ENCODE data around the gene C2orf92.

Gene C2orf92

DNA sequence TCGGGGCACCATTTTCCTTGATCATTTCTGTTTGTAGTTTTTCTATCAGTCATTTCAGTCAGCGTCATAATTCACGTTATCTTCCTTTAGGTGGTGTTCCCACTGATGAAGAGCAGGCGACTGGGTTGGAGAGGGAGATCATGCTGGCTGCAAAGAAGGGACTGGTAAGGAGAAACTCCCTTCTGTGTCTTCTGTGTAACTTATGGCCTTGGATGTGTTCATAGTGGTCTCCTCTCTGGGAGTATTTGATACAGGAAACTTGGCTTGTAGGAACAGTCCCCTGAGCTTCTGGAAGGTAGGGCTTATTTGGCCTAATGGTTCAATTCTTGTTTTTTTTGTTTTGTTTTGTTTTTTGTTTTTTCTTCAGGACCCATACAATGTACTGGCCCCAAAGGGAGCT is 22.5 kb upstream of the C2orf92 start:
- DNase-seq, result no peak
- Histone ChIP-seq H3K27ac (ENCODE audit: low read length) (no peak overlapping the region), H2AFZ (ENCODE audit: low read depth, low read length) (no peak overlapping the region), H3K9me3 (ENCODE audit: insufficient read depth, low read length, severe bottlenecking) (no peaks in the 10 kb centered on the region), H3K36me3 (ENCODE audit: insufficient read depth, low read length) (peaks cover 32% of the 10 kb centered on the region), H3K27me3 (ENCODE audit: insufficient read depth, low read length, poor library complexity) (no peaks in the 10 kb centered on the region), H3K4me3 (ENCODE audit: low read depth in 1 of 2, low read length in 2 of 2) (peak overlapping the region; percentile 71 to 83; a peak in 3 of 4 replicates), H3K9ac (ENCODE audit: low read depth, low read length) (peak overlapping the region; percentile 89), H3K79me2 (ENCODE audit: insufficient read depth, low read length) (peaks cover 23% of the 10 kb centered on the region), H3K4me2 (ENCODE audit: insufficient read depth, low read length) (peak overlapping the region; percentile 75), H3K4me1 (ENCODE audit: insufficient read depth, low read length) (peaks cover 27% of the 10 kb centered on the region), H4K20me1 (ENCODE audit: insufficient read depth, low read length) (peaks cover 4% of the 10 kb centered on the region; the same call in 1 of the 2 replicates)
- TF ChIP-seq, protein P1, sequence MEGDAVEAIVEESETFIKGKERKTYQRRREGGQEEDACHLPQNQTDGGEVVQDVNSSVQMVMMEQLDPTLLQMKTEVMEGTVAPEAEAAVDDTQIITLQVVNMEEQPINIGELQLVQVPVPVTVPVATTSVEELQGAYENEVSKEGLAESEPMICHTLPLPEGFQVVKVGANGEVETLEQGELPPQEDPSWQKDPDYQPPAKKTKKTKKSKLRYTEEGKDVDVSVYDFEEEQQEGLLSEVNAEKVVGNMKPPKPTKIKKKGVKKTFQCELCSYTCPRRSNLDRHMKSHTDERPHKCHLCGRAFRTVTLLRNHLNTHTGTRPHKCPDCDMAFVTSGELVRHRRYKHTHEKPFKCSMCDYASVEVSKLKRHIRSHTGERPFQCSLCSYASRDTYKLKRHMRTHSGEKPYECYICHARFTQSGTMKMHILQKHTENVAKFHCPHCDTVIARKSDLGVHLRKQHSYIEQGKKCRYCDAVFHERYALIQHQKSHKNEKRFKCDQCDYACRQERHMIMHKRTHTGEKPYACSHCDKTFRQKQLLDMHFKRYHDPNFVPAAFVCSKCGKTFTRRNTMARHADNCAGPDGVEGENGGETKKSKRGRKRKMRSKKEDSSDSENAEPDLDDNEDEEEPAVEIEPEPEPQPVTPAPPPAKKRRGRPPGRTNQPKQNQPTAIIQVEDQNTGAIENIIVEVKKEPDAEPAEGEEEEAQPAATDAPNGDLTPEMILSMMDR (IDR thresholded peaks at IDR 0.05; ENCODE audit: borderline replicate concordance, extremely low read depth, low read length, poor library complexity, severe bottlenecking), result no peak
- TF ChIP-seq EZH2 (IDR thresholded peaks at IDR 0.05; ENCODE audit: borderline replicate concordance, low read depth, low read length, severe bottlenecking), result no peak
- no peak for ATAC-seq (ENCODE audit: insufficient read depth, low read depth)

DNA sequence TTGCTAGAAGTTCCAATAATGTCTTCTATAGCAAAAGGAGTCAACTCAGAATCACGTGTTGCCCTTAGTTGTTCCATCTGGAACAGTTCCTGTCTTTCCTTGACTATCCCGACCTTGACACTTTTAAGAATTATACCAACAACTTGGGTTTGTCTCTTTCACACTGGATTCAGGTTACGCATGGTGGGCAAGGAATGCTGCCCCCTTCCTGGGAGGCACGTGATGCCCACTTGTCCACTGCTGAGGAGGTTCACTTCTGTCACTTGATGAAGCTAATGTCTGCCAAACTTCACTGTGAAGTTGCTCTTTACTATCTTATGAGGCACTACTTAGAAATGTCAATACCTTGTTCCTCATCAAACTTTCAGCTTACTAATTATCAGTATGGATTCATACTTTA is 18.4 kb upstream of the C2orf92 start:
- H3K79me2 ChIP-seq (ENCODE audit: insufficient read depth, low read length), result peaks cover 17% of the 10 kb centered on the region
- no peak overlapping the region for H3K4me3 ChIP-seq (ENCODE audit: low read depth in 1 of 2, low read length in 2 of 2)
- ATAC-seq (ENCODE audit: insufficient read depth, low read depth) (no peak), DNase-seq (no peak)
- no peak overlapping the region for H3K27ac ChIP-seq (ENCODE audit: low read length)
- H2AFZ ChIP-seq (ENCODE audit: low read depth, low read length), result no peak overlapping the region
- H3K36me3 ChIP-seq (ENCODE audit: insufficient read depth, low read length), result peaks cover 44% of the 10 kb centered on the region
- no peaks in the 10 kb centered on the region for H3K27me3 ChIP-seq (ENCODE audit: insufficient read depth, low read length, poor library complexity)
- H3K9ac ChIP-seq (ENCODE audit: low read depth, low read length), result no peak overlapping the region
- H3K4me2 ChIP-seq (ENCODE audit: insufficient read depth, low read length), result no peak overlapping the region
- H3K4me1 ChIP-seq (ENCODE audit: insufficient read depth, low read length), result peaks cover 17% of the 10 kb centered on the region
- H4K20me1 ChIP-seq (ENCODE audit: insufficient read depth, low read length), result peaks cover 6% of the 10 kb centered on the region
- TF ChIP-seq, protein P1 (IDR thresholded peaks at IDR 0.05; ENCODE audit: borderline replicate concordance, extremely low read depth, low read length, poor library complexity, severe bottlenecking), result no peak
- TF ChIP-seq EZH2 (IDR thresholded peaks at IDR 0.05; ENCODE audit: borderline replicate concordance, low read depth, low read length, severe bottlenecking), result no peak
- no peaks in the 10 kb centered on the region for H3K9me3 ChIP-seq (ENCODE audit: insufficient read depth, low read length, severe bottlenecking)

DNA sequence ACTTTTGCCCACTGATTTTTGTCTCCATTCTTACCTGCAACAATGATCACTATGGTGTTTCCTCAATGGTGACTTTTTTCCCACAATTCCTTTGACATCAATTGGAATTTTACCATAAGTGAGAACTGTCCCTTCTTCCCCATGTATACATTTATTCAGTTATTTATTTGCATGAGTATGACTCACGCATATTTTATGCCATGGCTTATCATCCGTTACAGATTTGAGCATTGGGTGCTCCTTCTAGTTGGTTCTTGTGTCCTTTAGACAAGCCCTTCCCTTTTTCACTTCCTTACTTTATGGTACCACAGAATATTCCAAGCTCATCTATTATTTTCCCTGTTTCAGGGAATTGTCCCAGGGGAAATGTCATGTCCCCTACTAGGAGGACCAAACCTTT is 16.0 kb upstream of the C2orf92 start:
- H3K79me2 ChIP-seq (ENCODE audit: insufficient read depth, low read length), result no peaks in the 10 kb centered on the region
- no peak overlapping the region for H3K27ac ChIP-seq (ENCODE audit: low read length)
- TF ChIP-seq, protein P1 (IDR thresholded peaks at IDR 0.05; ENCODE audit: borderline replicate concordance, extremely low read depth, low read length, poor library complexity, severe bottlenecking), result no peak
- TF ChIP-seq EZH2 (IDR thresholded peaks at IDR 0.05; ENCODE audit: borderline replicate concordance, low read depth, low read length, severe bottlenecking), result no peak
- H3K4me2 ChIP-seq (ENCODE audit: insufficient read depth, low read length), result no peak overlapping the region
- H3K36me3 ChIP-seq (ENCODE audit: insufficient read depth, low read length), result peaks cover 50% of the 10 kb centered on the region
- no peaks in the 10 kb centered on the region for H3K9me3 ChIP-seq (ENCODE audit: insufficient read depth, low read length, severe bottlenecking)
- no peaks in the 10 kb centered on the region for H3K27me3 ChIP-seq (ENCODE audit: insufficient read depth, low read length, poor library complexity)
- no peaks in the 10 kb centered on the region for H3K4me1 ChIP-seq (ENCODE audit: insufficient read depth, low read length)
- ATAC-seq (ENCODE audit: insufficient read depth, low read depth) (no peak), DNase-seq (no peak)
- no peak overlapping the region for H3K4me3 ChIP-seq (ENCODE audit: low read depth in 1 of 2, low read length in 2 of 2)
- no peak overlapping the region for H3K9ac ChIP-seq (ENCODE audit: low read depth, low read length)
- H4K20me1 ChIP-seq (ENCODE audit: insufficient read depth, low read length), result peaks cover 11% of the 10 kb centered on the region; the same call in 1 of the 2 replicates
- no peak overlapping the region for H2AFZ ChIP-seq (ENCODE audit: low read depth, low read length)

DNA sequence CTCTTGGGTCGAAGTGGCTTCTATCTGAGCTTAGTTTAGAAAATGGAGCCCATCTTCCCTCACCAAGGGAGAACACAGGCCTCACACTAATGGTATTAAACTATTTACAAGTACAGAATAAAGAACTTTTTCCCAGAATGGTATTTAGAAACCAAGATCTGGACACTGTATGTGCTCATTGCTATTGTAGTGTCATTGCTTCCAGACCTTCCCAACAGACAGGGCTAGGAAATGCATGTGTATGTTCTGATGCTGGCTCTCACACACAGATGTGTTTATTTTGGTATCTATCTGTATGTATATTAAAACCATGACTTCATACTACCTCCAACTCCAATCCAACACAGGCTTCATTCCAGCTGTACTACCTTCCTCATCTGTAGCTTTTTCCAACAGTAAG is 15.6 kb upstream of the C2orf92 start:
- no peak overlapping the region for H3K4me3 ChIP-seq (ENCODE audit: low read depth in 1 of 2, low read length in 2 of 2)
- no peaks in the 10 kb centered on the region for H3K79me2 ChIP-seq (ENCODE audit: insufficient read depth, low read length)
- H3K9ac ChIP-seq (ENCODE audit: low read depth, low read length), result no peak overlapping the region
- peaks cover 15% of the 10 kb centered on the region; the same call in 1 of the 2 replicates for H4K20me1 ChIP-seq (ENCODE audit: insufficient read depth, low read length)
- no peak overlapping the region for H2AFZ ChIP-seq (ENCODE audit: low read depth, low read length)
- H3K9me3 ChIP-seq (ENCODE audit: insufficient read depth, low read length, severe bottlenecking), result no peaks in the 10 kb centered on the region
- DNase-seq (no peak), ATAC-seq (ENCODE audit: insufficient read depth, low read depth) (no peak)
- peaks cover 50% of the 10 kb centered on the region for H3K36me3 ChIP-seq (ENCODE audit: insufficient read depth, low read length)
- TF ChIP-seq EZH2 (IDR thresholded peaks at IDR 0.05; ENCODE audit: borderline replicate concordance, low read depth, low read length, severe bottlenecking), result no peak
- TF ChIP-seq, protein P1 (IDR thresholded peaks at IDR 0.05; ENCODE audit: borderline replicate concordance, extremely low read depth, low read length, poor library complexity, severe bottlenecking), result no peak
- H3K27ac ChIP-seq (ENCODE audit: low read length), result no peak overlapping the region
- H3K4me2 ChIP-seq (ENCODE audit: insufficient read depth, low read length), result no peak overlapping the region
- H3K27me3 ChIP-seq (ENCODE audit: insufficient read depth, low read length, poor library complexity), result no peaks in the 10 kb centered on the region
- no peaks in the 10 kb centered on the region for H3K4me1 ChIP-seq (ENCODE audit: insufficient read depth, low read length)

Measured in DND-41 (cell line).